NCI-H748 (cell line): Measurements from ENCODE around the gene ANGPTL7.

Experiments used
- DNase-seq: peaks from one replicate; lab custom pipeline; 2025; ENCODE audit not compliant: unreplicated experiment; lab: John Stamatoyannopoulos, UW

ANGPTL7 gene

DNA sequence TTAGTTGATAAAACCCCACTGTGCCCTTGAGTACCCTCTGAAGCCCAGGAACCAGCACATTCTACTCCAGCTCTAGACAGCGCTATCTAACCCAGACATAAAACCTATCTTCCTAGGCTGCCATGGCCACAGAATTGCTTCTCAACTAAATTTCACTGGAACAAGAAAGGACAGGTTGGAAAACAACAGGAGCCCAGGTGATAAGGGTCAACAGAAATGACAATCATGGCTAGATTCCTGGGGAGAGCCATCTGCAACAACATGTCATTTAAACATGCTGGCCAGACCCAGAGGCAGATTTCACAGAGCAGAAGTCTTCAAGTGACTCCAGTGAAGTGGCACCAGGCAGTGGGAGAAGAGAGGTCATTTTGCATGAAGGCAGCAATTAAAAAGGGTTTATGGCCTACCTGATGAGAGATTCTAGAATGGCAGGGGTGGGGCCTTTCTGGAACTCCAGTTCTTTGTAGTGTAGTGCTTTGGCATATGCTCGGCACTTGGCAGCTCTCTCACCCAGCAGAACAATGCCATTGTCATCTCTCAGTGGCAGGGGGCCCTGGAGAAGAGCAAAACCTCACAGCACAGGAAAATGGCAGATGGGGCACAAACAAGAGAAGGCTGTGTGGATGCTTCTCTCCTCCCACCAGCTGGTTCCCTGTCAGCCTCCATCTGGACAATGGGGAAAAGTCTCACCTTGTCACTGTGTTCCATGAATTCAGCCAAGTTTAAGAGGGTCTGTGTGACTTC is 9.9 kb downstream of the ANGPTL7 start:
- peak; percentile 88 for DNase-seq

GRCh38 chr1:11204396-11205190 is 15.4 kb downstream of the ANGPTL7 start:
- DNase-seq: no peak

DNA sequence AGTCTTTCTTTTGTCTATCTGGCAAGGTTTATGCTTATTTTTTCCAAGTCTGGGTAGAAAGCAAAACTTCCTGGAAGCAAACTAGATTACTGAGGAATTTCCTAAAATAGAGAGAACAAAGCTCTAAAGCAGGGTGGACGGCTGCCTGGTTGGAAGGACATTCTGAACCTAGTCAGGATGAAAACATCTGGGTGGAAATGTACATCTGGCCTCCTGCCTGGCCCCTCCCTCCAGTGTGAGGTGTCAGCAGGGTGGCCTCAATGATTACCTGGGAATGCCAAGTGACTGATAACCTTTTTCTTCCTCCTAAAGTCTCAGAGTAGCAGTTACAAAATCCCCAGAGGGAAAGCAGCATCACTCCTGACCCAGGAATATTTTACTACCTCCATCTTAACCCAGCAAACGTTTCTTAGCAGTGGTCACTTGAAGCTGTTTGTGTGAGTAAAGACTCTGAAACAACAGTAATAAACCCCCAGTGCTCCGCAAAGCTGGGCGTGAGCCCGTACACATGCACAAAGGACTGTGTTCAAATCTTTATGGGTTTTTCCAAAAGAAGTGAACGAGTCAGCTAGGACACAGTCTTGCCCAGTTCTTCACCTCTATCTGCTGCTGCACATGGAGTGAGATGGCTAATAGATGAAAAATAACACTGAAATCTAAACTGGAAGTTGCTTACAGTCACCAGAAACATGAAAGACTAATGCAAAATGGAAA is 18.9 kb downstream of the ANGPTL7 start:
- DNase-seq: no peak

DNA sequence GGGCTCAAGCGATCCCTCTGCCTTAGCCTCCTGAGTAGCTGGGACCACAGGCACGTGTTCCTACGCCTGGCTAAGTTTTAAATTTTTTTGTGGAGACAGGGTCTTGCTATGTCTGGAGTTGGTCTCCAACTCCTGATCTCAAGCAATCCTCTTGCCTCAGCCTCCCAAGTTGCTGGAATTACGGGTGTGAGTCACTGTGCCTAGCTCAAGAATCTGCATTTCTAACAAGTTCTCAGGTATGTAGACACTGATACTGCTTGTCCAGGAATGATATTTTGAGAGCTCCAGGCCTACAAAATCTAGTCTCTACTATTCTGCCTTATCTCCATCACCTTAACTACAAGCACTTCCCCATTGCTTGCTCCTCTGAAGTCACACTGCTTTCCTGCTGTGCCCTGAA is 22.3 kb downstream of the ANGPTL7 start:
- DNase-seq: no peak

DNA sequence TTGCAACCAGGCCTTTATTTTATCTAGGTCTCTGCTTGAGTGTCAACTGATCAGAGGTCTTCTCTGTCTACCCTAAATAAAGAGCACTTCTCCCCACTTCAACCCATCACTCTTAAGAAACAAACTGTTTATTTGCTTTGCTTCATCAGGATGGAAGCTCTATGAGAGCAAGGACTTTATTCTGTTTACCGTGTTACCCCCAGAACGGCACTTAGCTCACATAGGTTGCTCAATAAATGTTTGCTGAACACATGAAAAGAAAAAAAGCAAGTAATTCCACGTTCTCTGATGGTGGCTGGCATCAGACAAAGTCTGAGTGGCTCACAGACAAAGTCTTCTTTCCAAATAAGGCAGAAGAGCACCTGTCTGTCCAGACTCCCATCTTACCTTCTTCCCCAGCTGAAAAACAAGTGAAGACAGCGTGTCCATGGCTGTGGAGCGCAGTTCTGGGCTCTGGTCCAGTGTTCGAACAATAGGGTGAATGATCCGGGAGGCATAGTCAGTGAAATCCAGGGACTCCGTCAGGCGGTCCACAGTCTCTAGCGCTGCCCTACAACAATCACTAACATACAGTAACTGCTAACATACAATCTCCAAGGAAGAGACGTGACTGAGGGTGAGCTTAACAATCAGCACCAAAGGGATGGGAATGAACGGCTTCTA is 22.9 kb downstream of the ANGPTL7 start:
- DNase-seq: no peak

- no peak for DNase-seq
Measured at GRCh38 chr1:11214698-11215380, 25.7 kb downstream of the ANGPTL7 start.

DNA sequence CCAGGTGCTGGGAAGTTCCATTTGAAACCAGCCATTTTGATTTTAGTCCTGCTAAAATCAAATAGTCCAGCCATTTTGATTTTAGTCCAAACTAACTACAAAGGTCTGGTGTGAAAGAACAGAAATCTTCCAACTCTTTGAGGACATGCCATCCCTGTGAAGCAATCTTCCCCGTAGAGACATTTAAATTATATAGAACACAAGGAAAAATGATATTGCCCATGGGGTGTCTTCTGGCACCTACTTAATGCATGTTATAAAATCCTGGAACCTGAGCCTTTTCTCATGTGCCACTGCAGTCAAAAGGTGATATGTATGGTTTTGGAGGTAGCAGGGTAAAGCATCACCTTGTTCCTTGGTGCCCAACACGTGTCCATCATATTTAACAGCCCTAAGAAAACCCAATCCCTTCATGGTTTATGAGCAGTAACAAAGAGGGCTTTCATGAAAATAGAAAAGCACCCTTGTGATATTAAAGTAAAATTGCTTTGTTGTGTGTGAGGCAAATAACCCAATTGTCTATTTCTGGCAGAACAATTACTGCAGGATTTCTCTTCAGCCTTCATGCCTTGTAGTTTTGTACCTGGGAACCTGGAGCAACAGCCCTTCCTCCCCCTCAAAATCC is 26.3 kb downstream of the ANGPTL7 start:
- no peak for DNase-seq

- DNase-seq: no peak
Measured at GRCh38 chr1:11216074-11216473, 26.9 kb downstream of the ANGPTL7 start.

- no peak for DNase-seq
Measured at GRCh38 chr1:11227106-11228077, 38.2 kb downstream of the ANGPTL7 start.

- no peak for DNase-seq
Measured at GRCh38 chr1:11229203-11229602, 40.0 kb downstream of the ANGPTL7 start.

DNA sequence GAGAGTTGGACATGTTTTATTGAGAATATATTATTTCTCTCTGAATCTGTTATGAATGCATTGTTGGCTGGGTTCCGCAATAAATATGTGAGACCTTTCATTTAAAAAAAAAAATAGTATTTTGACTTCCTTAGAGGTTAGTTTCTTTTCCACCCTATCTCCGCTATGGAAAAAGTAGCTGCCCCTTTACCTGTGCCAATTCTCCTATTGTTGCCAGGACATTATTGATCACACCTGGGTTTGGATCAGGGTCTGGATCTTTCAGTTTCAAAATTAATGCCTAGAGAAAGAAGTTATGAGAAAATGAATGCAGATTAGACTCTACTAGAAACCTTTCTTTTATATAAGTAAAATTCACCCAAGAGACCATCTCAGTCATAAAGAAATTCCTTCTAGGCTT is 44.1 kb downstream of the ANGPTL7 start:
- no peak for DNase-seq

GRCh38 chr1:11237356-11237755 is 48.2 kb downstream of the ANGPTL7 start:
- DNase-seq: no peak

DNA sequence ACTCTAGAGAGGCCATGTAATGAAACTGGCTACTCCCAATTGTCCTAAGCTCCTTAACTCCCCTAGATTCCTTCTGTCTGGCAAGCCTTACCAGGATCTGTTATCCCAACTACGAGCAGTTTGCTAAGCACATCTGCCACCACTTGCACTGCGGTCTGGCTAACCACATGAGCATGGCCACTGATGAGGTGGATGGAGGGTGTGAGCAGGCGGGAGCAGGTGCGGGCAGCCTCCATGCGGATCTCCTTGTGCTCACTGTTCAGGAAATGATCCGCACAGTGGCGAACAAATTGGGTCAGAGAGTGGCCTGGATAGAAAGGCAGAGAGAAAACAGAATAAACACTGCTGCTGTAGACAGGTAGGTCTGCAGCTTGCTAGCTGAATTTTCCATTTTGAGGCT is 49.2 kb downstream of the ANGPTL7 start:
- DNase-seq: no peak

GRCh38 chr1:11245248-11245647 is 56.1 kb downstream of the ANGPTL7 start:
- no peak for DNase-seq
